ENCODE results near the gene STAG1. TPM values are rescaled to one million over a fixed set of nuclear protein-coding genes. Genes with fewer than 3 reads are reported as not detected.

The STAG1 gene
- total and polyA plus RNA-seq, 9 of the 15 experiments (the other 6 are each of a cell fraction or from before 2014, with no cell fraction given): 2.7 to 17.7 (median 8.8) TPM

DNA sequence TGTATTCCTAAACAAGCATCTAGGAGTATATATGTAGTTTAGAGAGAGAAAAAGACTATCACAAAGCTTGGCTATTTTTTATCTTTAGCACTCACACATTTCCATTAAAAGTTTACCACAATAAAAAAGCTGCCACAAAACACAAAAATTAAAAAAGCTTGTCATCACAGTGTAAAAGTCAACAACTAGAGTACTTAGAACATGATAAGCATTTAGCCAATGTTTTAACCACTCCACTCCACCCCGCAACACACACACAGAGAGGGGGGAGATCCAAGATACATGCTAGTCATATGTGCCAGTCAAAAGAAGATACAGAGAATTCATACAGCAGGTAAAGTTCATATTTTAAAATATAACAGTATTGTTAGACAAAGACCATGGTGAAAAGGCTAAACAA lies 79.7 kb downstream of the STAG1 start (continued):
- TF ChIP-seq, protein P1, sequence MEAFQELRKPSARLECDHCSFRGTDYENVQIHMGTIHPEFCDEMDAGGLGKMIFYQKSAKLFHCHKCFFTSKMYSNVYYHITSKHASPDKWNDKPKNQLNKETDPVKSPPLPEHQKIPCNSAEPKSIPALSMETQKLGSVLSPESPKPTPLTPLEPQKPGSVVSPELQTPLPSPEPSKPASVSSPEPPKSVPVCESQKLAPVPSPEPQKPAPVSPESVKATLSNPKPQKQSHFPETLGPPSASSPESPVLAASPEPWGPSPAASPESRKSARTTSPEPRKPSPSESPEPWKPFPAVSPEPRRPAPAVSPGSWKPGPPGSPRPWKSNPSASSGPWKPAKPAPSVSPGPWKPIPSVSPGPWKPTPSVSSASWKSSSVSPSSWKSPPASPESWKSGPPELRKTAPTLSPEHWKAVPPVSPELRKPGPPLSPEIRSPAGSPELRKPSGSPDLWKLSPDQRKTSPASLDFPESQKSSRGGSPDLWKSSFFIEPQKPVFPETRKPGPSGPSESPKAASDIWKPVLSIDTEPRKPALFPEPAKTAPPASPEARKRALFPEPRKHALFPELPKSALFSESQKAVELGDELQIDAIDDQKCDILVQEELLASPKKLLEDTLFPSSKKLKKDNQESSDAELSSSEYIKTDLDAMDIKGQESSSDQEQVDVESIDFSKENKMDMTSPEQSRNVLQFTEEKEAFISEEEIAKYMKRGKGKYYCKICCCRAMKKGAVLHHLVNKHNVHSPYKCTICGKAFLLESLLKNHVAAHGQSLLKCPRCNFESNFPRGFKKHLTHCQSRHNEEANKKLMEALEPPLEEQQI (IDR thresholded peaks at IDR 0.05): no peak
- no peak for TF ChIP-seq GATAD2A (IDR thresholded peaks at IDR 0.05)

DNA sequence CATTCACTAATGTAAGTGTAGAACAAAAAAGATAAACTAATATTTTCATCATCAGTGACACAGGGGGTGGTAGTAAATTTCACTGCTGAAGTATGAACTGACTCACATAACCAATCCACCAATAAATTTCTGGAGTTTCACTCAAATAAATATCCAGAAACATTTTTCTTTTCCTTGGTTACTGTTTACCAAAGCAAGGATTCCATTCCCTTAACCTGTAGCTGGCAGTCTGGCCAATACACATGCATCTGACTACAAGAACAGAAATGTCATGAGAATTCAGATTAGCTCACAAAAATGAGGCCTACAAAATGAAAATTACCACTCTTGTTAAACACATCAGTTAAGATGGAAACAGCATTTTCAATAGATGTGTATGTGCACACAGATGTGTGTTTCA lies 80.3 kb downstream of the STAG1 start:
- Histone ChIP-seq H3K4me1 (replicated peaks in 1 of 2; ENCODE audit: control insufficient read depth in 2 of 2, insufficient read depth in 2 of 2, low read length in 2 of 2) (peaks cover 0 to 9% of the 10 kb centered on the region in 2 experiments; a peak in 2 of 5 replicates), H3K4me3 (no peak overlapping the region), H4K20me1 (replicated peaks; ENCODE audit: control insufficient read depth, insufficient read depth, low read length) (no peaks in the 10 kb centered on the region), H3K9me1 (ENCODE audit: control insufficient read depth, insufficient read depth, low read length) (no peaks in the 10 kb centered on the region), H3K36me3 (ENCODE audit: control insufficient read depth, insufficient read depth, low read length) (no peaks in the 10 kb centered on the region; the same call in 2 of the 3 replicates), H3K27me3 (ENCODE audit: control insufficient read depth in 2 of 2, insufficient read depth in 2 of 2, low read length in 2 of 2) (no peaks in the 10 kb centered on the region), H2AFZ (ENCODE audit: low read depth, low read length) (no peak overlapping the region), H3K79me2 (ENCODE audit: control insufficient read depth, insufficient read depth, low read length) (peaks cover 56% of the 10 kb centered on the region), H3K27ac (ENCODE audit: extremely low read depth, low read depth, low read length) (no peak overlapping the region), H3K9ac (ENCODE audit: insufficient read depth in 1 of 2, low read depth in 2 of 2, low read length in 2 of 2) (no peak overlapping the region), H3K9me3 (replicated peaks; ENCODE audit: control insufficient read depth, insufficient read depth, low read depth, low read length) (no peaks in the 10 kb centered on the region), H3K4me2 (ENCODE audit: insufficient read depth, low read length) (no peak overlapping the region)
- TF ChIP-seq, protein P2, sequence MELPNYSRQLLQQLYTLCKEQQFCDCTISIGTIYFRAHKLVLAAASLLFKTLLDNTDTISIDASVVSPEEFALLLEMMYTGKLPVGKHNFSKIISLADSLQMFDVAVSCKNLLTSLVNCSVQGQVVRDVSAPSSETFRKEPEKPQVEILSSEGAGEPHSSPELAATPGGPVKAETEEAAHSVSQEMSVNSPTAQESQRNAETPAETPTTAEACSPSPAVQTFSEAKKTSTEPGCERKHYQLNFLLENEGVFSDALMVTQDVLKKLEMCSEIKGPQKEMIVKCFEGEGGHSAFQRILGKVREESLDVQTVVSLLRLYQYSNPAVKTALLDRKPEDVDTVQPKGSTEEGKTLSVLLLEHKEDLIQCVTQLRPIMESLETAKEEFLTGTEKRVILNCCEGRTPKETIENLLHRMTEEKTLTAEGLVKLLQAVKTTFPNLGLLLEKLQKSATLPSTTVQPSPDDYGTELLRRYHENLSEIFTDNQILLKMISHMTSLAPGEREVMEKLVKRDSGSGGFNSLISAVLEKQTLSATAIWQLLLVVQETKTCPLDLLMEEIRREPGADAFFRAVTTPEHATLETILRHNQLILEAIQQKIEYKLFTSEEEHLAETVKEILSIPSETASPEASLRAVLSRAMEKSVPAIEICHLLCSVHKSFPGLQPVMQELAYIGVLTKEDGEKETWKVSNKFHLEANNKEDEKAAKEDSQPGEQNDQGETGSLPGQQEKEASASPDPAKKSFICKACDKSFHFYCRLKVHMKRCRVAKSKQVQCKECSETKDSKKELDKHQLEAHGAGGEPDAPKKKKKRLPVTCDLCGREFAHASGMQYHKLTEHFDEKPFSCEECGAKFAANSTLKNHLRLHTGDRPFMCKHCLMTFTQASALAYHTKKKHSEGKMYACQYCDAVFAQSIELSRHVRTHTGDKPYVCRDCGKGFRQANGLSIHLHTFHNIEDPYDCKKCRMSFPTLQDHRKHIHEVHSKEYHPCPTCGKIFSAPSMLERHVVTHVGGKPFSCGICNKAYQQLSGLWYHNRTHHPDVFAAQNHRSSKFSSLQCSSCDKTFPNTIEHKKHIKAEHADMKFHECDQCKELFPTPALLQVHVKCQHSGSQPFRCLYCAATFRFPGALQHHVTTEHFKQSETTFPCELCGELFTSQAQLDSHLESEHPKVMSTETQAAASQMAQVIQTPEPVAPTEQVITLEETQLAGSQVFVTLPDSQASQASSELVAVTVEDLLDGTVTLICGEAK (IDR thresholded peaks at IDR 0.05): no peak
- TF ChIP-seq, protein P2 (CRISPR knock-in tag; IDR thresholded peaks at IDR 0.05): no peak
- no peak for TF ChIP-seq ATF1 (CRISPR knock-in tag; IDR thresholded peaks at IDR 0.05)
- no peak for TF ChIP-seq ATF1 (tag; IDR thresholded peaks at IDR 0.05)
- TF ChIP-seq ZNF232 (CRISPR knock-in tag; IDR thresholded peaks at IDR 0.05): no peak
- no peak for TF ChIP-seq ZBTB8A (IDR thresholded peaks at IDR 0.05; ENCODE audit: partially characterized antibody)
- no peak for DNase-seq (ENCODE audit: extremely low read depth in 1 of 4, low spot score in 3 of 4)
- BruUV-seq (replicated peaks): no TSS peak
- ChIA-PET POLR2A (no interaction called here), CTCF (ENCODE audit: low intra/inter-chr PET ratio) (no interaction called here)
- in situ Hi-C loops (cut with MboI): no loop called here
- FAIRE-seq: no peak
- intact Hi-C loops (cut with micrococcal nuclease): no loop called here
- no peak for ATAC-seq

All from K562 (cell line).